Kidney (tissue), 14 donors: Measurements from ENCODE around the gene ARHGAP22. TPM values are rescaled to one million over a fixed set of nuclear protein-coding genes. Genes with fewer than 3 reads are reported as not detected.
A peak's percentile ranks its signal among the peaks of the same experiment; 100 is the strongest.

Experiments used
- DNase-seq, 5 donors: peaks; one replicate each; pipeline ENCODE4 v3.0.0-alpha.2; 2013 to 2020
- FAIRE-seq: peaks from 2 replicates; lab custom pipeline; 2012; peaks lifted over from hg19 to GRCh38; lab: Jason Lieb, UNC
- H3K27ac ChIP-seq, 2 donors: one replicate each; pipeline ENCODE4 v1.7.0; 2013; ENCODE audit warnings: low read depth in 2 of 2, low read length in 2 of 2, inconsistent platforms in 1 of 2
- H3K27me3 ChIP-seq: one replicate; pipeline ENCODE4 v1.7.1; 2013; ENCODE audit warnings: low read length, inconsistent platforms; ENCODE audit not compliant: control insufficient read depth, insufficient read depth
- H3K36me3 ChIP-seq, 3 donors: one replicate each; pipeline versions ENCODE4 v1.7.0 to v1.7.1; 2013; ENCODE audit warnings: low read length in 3 of 3, control low read depth in 1 of 3, inconsistent platforms in 1 of 3; ENCODE audit not compliant: insufficient read depth in 3 of 3, control insufficient read depth in 2 of 3
- H3K4me1 ChIP-seq, 3 donors: one replicate each; pipeline versions ENCODE4 v1.7.0 to v1.7.1; 2013; ENCODE audit warnings: low read length in 3 of 3, inconsistent platforms in 1 of 3, low read depth in 1 of 3; ENCODE audit not compliant: control insufficient read depth in 2 of 3, insufficient read depth in 2 of 3
- H3K4me3 ChIP-seq, 3 donors: one replicate each; pipeline versions ENCODE4 v1.7.0 to v1.8.1; 2013; ENCODE audit warnings: low read length in 3 of 3, control low read depth in 1 of 3, inconsistent platforms in 1 of 3
- H3K9ac ChIP-seq, 3 donors: one replicate each; pipeline versions ENCODE4 v1.7.0 to v1.7.1; 2013; ENCODE audit warnings: low read length in 3 of 3, control low read depth in 1 of 3, inconsistent platforms in 1 of 3
- H3K9me3 ChIP-seq, 3 donors: one replicate each; pipeline versions ENCODE4 v1.7.0 to v1.7.1; 2013; ENCODE audit warnings: low read length in 3 of 3, control low read depth in 1 of 3, inconsistent platforms in 1 of 3; ENCODE audit not compliant: control insufficient read depth in 2 of 3, insufficient read depth in 1 of 3
- intact Hi-C: fragments of 100-400 bp; cut with DNase I; formaldehyde crosslinking; loops from one replicate; pipeline ENCODE4 v1.11.1; 2022
- polyA plus RNA-seq: library from polyadenylated mRNA; stranded (reverse); fragments of 350-450 nt; fragmentation: Illumina TruSeq; extraction: RNeasy Lipid Tissue Mini Kit (QIAGEN cat#74804); gene quantifications from one replicate; pipeline ENCODE4 v1.2.3, GENCODE V29; 2014; ENCODE audit warnings: low read depth, low replicate concordance; ENCODE audit not compliant: insufficient read depth
- total RNA-seq: library from RNA; stranded (reverse); fragmentation: NEBNext Ultra II Directional; extraction: Animal tissue kit (Norgen Biotek cat#: 25700); gene quantifications from one replicate; pipeline ENCODE4 v1.2.1, GENCODE V29; 2021
- TF ChIP-seq, protein P1 (sequence below): IDR thresholded peaks from 3 replicates; pipeline ENCODE4 v1.5.1; 2012; ENCODE audit warnings: mild to moderate bottlenecking, moderate library complexity, borderline replicate concordance; ENCODE audit not compliant: insufficient read depth; ENCODE audit errors: extremely low read depth
- donor health status: control.
- donor health status: control.
- donor health status: control.
- donor health status: control.
- donor health status: control.
- donor health status: DM: yes; HTN: yes; CAD: no.
- donor health status: Normal renal cell carcinoma (clear cell type).

ARHGAP22 gene
- total and polyA plus RNA-seq, 2 donors from 2014 or later: 0.62 to 6.6 TPM

DNA sequence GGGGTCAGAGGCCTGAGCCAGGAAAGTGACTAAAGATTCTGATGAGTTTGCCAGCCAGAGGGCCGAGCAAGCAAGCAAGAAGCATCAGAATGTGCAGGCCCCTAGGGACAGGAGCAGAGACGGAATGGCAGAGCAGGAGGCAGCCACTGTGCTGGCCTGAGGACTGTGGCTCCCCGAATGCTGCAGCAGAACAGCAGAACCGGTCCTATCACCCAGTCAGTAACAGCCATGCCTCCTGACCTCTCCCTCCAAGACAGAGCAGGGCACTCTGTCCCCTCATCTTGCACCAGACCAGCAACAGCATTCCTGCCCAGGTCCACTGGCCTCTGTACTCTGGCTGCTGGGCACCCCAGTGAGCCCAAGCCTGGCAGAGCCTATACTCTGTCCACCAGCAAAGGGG, 85.9 kb downstream of the ARHGAP22 start:
- no peak overlapping the region for H3K27ac ChIP-seq
- H3K4me3 ChIP-seq: no peak overlapping the region
- intact Hi-C loops: no loop called here
- no peak overlapping the region for H3K9ac ChIP-seq
- FAIRE-seq: no peak
- H3K9me3 ChIP-seq: peaks cover 0 to 4% (median 3%) of the 10 kb centered on the region in 3 donors
- TF ChIP-seq, protein P1, sequence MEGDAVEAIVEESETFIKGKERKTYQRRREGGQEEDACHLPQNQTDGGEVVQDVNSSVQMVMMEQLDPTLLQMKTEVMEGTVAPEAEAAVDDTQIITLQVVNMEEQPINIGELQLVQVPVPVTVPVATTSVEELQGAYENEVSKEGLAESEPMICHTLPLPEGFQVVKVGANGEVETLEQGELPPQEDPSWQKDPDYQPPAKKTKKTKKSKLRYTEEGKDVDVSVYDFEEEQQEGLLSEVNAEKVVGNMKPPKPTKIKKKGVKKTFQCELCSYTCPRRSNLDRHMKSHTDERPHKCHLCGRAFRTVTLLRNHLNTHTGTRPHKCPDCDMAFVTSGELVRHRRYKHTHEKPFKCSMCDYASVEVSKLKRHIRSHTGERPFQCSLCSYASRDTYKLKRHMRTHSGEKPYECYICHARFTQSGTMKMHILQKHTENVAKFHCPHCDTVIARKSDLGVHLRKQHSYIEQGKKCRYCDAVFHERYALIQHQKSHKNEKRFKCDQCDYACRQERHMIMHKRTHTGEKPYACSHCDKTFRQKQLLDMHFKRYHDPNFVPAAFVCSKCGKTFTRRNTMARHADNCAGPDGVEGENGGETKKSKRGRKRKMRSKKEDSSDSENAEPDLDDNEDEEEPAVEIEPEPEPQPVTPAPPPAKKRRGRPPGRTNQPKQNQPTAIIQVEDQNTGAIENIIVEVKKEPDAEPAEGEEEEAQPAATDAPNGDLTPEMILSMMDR: no peak
- peaks cover 0 to 7% (median 4%) of the 10 kb centered on the region in 3 donors for H3K4me1 ChIP-seq
- no peaks in the 10 kb centered on the region for H3K36me3 ChIP-seq
- no peak for DNase-seq
- H3K27me3 ChIP-seq: no peaks in the 10 kb centered on the region

DNA sequence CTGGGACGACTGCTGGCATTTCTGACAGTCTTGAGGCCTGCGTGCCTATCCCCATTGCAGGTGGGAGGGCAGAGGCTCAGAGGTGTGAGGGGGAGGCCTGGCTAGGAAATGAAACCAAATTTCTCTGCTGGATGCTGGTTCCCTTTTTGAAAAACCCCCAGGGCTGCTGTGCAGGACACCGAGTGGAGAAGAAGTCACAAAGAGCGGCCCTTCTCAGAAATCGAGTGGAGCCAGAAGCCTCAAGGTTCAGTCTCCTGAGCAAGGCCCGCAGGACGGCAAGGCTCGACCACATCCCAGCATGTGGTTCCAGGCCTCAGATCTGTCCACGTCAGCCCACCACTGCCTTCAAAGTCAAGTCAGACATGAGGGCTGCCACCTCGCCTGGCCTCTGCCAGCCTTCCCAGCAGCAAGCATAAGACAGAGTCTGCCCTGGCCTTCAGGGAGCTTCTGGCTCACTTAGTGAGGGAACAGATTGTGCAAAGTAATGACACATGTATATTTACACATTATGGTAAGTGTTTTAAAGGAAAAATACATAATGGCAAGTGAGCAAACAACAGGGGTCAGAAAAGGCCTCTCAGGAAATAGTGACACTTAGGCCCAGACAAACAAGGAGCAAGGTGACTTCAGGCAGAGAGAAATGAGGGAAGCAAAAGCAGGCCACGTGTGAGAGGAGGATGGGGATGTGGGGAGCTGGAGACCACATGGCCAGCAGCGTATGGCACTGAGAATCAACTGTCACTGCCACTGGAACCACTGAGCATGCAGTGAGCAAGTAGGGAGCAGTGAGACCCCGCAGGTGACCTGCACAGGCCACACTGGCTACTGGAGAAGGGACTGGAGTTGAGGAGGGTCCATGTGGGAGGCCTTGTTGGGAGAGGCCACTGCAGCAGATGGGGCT, 86.7 kb downstream of the ARHGAP22 start:
- TF ChIP-seq, protein P1: no peak
- intact Hi-C loops: no loop called here
- Histone ChIP-seq H3K4me3 (no peak overlapping the region), H3K27ac (no peak overlapping the region), H3K4me1 (peaks cover 0 to 6% (median 3%) of the 10 kb centered on the region in 3 donors), H3K9ac (no peak overlapping the region), H3K27me3 (no peaks in the 10 kb centered on the region), H3K9me3 (peaks cover 0 to 5% (median 3%) of the 10 kb centered on the region in 3 donors), H3K36me3 (no peaks in the 10 kb centered on the region)
- FAIRE-seq (no peak), DNase-seq (peak in 1 of 5 donors; percentile 26)

DNA sequence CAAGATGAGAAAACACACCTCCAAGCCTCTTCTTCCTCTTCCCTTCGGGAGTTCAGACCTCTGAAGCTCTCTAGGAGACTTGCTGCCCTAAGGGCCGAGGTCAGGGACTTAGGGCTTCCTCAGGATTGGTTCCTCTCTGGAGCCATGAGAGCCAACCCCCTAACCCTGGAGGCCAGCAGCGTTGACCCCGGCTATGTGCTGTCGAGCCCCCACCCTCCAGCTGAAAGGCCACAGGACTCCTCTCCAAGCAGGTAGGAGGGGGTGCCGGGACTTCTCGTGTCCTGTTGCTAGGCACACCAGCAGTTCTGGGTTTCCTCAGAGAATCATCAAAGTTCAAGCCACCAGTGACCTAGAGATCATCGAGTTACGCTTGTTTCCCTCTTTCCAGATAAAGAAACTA, 87.4 kb downstream of the ARHGAP22 start:
- DNase-seq (no peak), FAIRE-seq (no peak)
- Histone ChIP-seq H3K4me3 (no peak overlapping the region), H3K27ac (no peak overlapping the region), H3K9ac (no peak overlapping the region), H3K27me3 (no peaks in the 10 kb centered on the region), H3K4me1 (no peaks in the 10 kb centered on the region), H3K9me3 (peaks cover 0 to 5% (median 3%) of the 10 kb centered on the region in 3 donors), H3K36me3 (no peaks in the 10 kb centered on the region)
- intact Hi-C loops: no loop called here
- TF ChIP-seq, protein P1: no peak
